ENCODE data around the gene ITIH2. TPM values are rescaled to one million over a fixed set of nuclear protein-coding genes. Genes with fewer than 3 reads are reported as not detected.

Gene ITIH2
- total RNA-seq, 1 donor from 2014 or later = 4.6 TPM

DNA sequence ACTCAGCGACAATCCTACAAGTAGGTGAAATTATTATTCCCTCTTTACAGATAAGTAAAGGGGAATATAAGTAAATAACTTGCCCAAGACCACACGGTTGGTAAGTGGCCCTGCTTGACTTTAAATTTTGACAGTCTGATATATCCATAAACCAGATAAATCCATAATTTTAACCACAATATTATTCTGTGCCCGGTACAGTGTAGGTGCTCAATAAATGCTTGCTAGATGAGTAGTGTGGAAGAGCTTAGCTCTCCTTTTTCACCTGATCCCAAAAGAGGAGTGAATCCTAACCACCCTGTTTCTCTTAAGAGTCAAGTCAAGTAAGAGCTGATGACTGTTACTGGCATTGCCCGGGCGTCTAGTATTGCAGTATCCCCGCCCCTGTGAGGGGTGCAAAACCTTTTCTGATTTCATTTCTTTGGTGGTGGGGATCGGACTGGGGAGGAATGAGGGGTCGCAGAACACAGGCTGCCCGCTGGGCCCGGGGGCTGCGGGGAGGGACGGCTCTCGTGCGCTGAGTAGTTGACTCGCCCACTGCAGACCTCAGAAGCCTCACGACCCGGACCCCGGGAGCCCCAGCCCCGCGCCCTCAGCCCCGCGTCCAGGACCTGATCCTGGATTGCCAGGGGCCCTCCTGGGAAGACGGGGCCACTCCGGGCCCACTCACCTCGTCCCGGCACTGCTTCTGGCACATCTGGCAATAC lies 84.2 kb downstream of the ITIH2 start:
- no peak for TF ChIP-seq CTCF (IDR thresholded peaks at IDR 0.05; ENCODE audit: unreplicated experiment)
- Mint-ChIP-seq H3K9me3 (ENCODE audit: low read depth) (no peaks in the 10 kb centered on the region), H3K27me3 (no peaks in the 10 kb centered on the region), H3K36me3 (ENCODE audit: insufficient read depth) (peaks cover 5% of the 10 kb centered on the region), H3K4me1 (ENCODE audit: low read depth) (peaks cover 14% of the 10 kb centered on the region), H3K4me3 (ENCODE audit: low read depth) (no peak overlapping the region), H3K27ac (no peak overlapping the region)
- DNase-seq (ENCODE audit: low spot score, unreplicated experiment) = no peak

DNA sequence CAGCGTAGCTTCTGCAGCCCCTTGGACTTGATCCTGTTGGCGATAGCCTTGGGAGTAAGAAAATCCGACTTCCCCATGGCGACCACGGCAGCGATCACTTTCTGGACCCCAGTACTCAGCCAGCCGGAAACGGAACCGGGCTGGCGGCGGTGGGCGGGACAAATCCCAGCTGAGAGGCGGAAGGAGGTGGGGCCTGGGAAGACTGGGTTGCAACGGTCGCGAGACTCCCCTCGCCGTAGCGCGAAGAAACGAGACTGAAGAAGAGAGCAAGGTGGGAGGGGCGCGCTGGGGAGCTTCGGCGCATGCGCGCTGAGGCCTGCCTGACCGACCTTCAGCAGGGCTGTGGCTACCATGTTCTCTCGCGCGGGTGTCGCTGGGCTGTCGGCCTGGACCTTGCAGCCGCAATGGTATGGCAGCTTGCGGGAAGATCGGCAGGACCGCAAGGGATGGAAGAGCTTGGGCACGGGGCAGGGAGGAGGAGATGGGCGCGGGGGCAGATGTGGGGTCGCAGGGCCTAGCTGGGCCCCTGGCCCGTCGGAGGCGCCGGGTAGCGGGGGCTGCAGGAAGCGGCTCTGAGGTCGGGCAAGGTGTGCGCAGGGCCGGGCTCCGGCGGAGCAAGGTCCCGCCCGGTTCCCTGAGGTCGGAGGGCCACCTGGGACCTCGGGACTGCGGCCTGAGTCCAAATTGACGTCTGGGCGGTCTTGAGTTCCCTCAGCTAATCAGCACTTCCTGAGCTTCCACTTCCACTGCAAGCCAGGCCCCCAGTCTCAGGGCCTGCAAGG lies 84.9 kb downstream of the ITIH2 start, which contains the start of the genes ATP5F1C and KIN:
Gene ATP5F1C (plus strand): TSS at position 321 of the 782 bp plus-strand sequence. CDS start 31 bp downstream, at position 352.
Gene KIN (minus strand): TSS at position 137 of the 782 bp plus-strand sequence. CDS start 60 bp downstream, at position 77.
- peak; percentile 96 for DNase-seq (ENCODE audit: low spot score, unreplicated experiment)
- TF ChIP-seq CTCF (IDR thresholded peaks at IDR 0.05; ENCODE audit: unreplicated experiment) = no peak
- H3K9me3 Mint-ChIP-seq (ENCODE audit: low read depth) = no peaks in the 10 kb centered on the region
- no peak within 1 kb of the TSS for H3K4me3 Mint-ChIP-seq (ENCODE audit: low read depth)
- peaks cover 3% of the 10 kb centered on the region for H3K36me3 Mint-ChIP-seq (ENCODE audit: insufficient read depth)
- H3K4me1 Mint-ChIP-seq (ENCODE audit: low read depth) = peaks cover 14% of the 10 kb centered on the region
- H3K27me3 Mint-ChIP-seq = no peaks in the 10 kb centered on the region
- no peak within 1 kb of the TSS for H3K27ac Mint-ChIP-seq

GRCh38 chr10:7788639-7789286 lies 85.6 kb downstream of the ITIH2 start:
- DNase-seq (ENCODE audit: low spot score, unreplicated experiment) = no peak
- no peak overlapping the region for H3K27ac Mint-ChIP-seq
- TF ChIP-seq CTCF (IDR thresholded peaks at IDR 0.05; ENCODE audit: unreplicated experiment) = no peak

DNA sequence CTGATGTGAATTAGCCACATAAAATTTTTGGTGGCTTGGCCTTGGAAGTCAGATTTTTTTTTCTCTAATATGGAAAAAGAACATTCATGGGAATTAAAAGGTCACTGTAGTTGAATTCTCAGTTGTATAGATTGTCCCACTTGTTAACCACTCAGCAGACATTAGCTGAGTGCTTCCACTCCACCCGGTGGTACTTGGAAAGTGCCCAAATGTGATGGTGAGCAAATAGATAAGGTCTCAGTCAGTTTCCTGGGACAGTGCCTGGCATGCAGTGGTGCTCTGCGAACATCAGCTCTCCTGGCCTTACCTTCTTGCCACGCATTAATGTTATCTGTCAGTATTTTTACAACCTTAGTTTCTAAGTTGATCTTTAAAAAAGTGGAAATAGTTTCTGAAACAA lies 86.3 kb downstream of the ITIH2 start:
- Mint-ChIP-seq H3K27ac (no peak overlapping the region), H3K4me3 (ENCODE audit: low read depth) (no peak overlapping the region), H3K36me3 (ENCODE audit: insufficient read depth) (peaks cover 5% of the 10 kb centered on the region), H3K9me3 (ENCODE audit: low read depth) (no peaks in the 10 kb centered on the region), H3K4me1 (ENCODE audit: low read depth) (peaks cover 23% of the 10 kb centered on the region), H3K27me3 (no peaks in the 10 kb centered on the region)
- no peak for TF ChIP-seq CTCF (IDR thresholded peaks at IDR 0.05; ENCODE audit: unreplicated experiment)
- no peak for DNase-seq (ENCODE audit: low spot score, unreplicated experiment)

More at GRCh38 chr10:7788639-7789286, 85.6 kb downstream of the ITIH2 start:
- no peaks in the 10 kb centered on the region for H3K9me3 Mint-ChIP-seq (ENCODE audit: low read depth)
- H3K27me3 Mint-ChIP-seq = no peaks in the 10 kb centered on the region
- no peak overlapping the region for H3K4me3 Mint-ChIP-seq (ENCODE audit: low read depth)
- H3K4me1 Mint-ChIP-seq (ENCODE audit: low read depth) = peaks cover 17% of the 10 kb centered on the region
- H3K36me3 Mint-ChIP-seq (ENCODE audit: insufficient read depth) = peaks cover 5% of the 10 kb centered on the region

DNA sequence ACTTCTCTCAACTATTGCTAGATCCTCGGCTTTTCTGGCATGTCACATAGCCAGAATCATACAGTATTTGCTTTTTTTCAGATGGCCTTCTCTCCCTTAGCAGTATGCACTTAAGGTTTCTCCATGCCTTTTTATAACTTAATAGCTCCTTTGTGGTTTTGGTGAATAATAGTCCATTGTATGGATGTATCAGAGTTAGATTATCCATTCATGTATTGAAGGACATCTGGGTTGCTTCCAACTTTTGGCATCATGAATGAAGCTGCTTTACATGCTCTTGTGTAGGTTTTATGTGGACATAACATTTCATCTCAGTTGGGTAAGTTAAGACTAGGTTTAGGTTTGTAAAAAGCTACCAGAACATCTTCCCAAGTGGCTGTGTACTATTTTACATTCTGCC lies 89.4 kb downstream of the ITIH2 start:
- H3K27me3 Mint-ChIP-seq = no peaks in the 10 kb centered on the region
- TF ChIP-seq CTCF (IDR thresholded peaks at IDR 0.05; ENCODE audit: unreplicated experiment) = no peak
- no peak for DNase-seq (ENCODE audit: low spot score, unreplicated experiment)
- peaks cover 36% of the 10 kb centered on the region for H3K4me1 Mint-ChIP-seq (ENCODE audit: low read depth)
- peaks cover 18% of the 10 kb centered on the region for H3K36me3 Mint-ChIP-seq (ENCODE audit: insufficient read depth)
- H3K4me3 Mint-ChIP-seq (ENCODE audit: low read depth) = no peak overlapping the region
- H3K9me3 Mint-ChIP-seq (ENCODE audit: low read depth) = no peaks in the 10 kb centered on the region
- H3K27ac Mint-ChIP-seq = no peak overlapping the region
